Tongue (tissue), 2 donors: ENCODE measurements around the gene CTU1. TPM values are rescaled to one million over a fixed set of nuclear protein-coding genes. Genes with fewer than 3 reads are reported as not detected.

Experiments used
- DNase-seq: peaks from one replicate; pipeline ENCODE4 v3.0.0-alpha.2; 2015
- total RNA-seq: library from RNA; depleted of rRNA; stranded (reverse); fragments of >200 nt; gene quantifications from one replicate; pipeline ENCODE4 v1.2.3, GENCODE V29; 2014

Gene CTU1
- total RNA-seq, 1 donor from 2014 or later: 6.1 TPM

- no peak for DNase-seq
Measured at GRCh38 chr19:51102991-51103390, 5.2 kb downstream of the CTU1 start.

- DNase-seq: no peak
Measured at GRCh38 chr19:51101171-51101865, 6.9 kb downstream of the CTU1 start.

GRCh38 chr19:51100601-51101000, 7.6 kb downstream of the CTU1 start:
- DNase-seq: no peak

GRCh38 chr19:51099047-51099382, 9.2 kb downstream of the CTU1 start:
- DNase-seq: no peak

- peak; percentile 59 for DNase-seq
Measured at GRCh38 chr19:51098365-51099046, 9.7 kb downstream of the CTU1 start.

GRCh38 chr19:51097796-51098195, 10.4 kb downstream of the CTU1 start:
- DNase-seq: no peak

- DNase-seq: peak; percentile 61
Measured at GRCh38 chr19:51097166-51097738, 11.0 kb downstream of the CTU1 start.

- DNase-seq: no peak
Measured at GRCh38 chr19:51096473-51097165, 11.6 kb downstream of the CTU1 start.

- peak; percentile 45 for DNase-seq
Measured at GRCh38 chr19:51094696-51095279, 13.4 kb downstream of the CTU1 start.

GRCh38 chr19:51093510-51094345, 14.5 kb downstream of the CTU1 start:
- no peak for DNase-seq

GRCh38 chr19:51093101-51093500, 15.1 kb downstream of the CTU1 start:
- DNase-seq: no peak

GRCh38 chr19:51091895-51092873, 16.0 kb downstream of the CTU1 start:
- DNase-seq: no peak

- no peak for DNase-seq
Measured at GRCh38 chr19:51091126-51091525, 17.1 kb downstream of the CTU1 start.

GRCh38 chr19:51090471-51090870, 17.7 kb downstream of the CTU1 start:
- DNase-seq: no peak

- DNase-seq: no peak
Measured at GRCh38 chr19:51089786-51090185, 18.4 kb downstream of the CTU1 start.

GRCh38 chr19:51086153-51086850, 21.9 kb downstream of the CTU1 start:
- no peak for DNase-seq

- DNase-seq: no peak
Measured at GRCh38 chr19:51084505-51084904, 23.7 kb downstream of the CTU1 start.

GRCh38 chr19:51083783-51084182, 24.4 kb downstream of the CTU1 start:
- no peak for DNase-seq

- DNase-seq: no peak
Measured at GRCh38 chr19:51083181-51083580, 25.0 kb downstream of the CTU1 start.

- no peak for DNase-seq
Measured at GRCh38 chr19:51082611-51083010, 25.6 kb downstream of the CTU1 start, which contains the start of gene KLK14. Gene KLK14, minus strand, starts transcription at chr19:51082887. Its CDS starts 273 bp downstream, at chr19:51082614.
